Limb (tissue), 2 donors: ENCODE results near the gene PTF1A.
"Not testable (repeated sequence)": the region's sequence is repeated elsewhere in the genome, so short reads cannot be mapped to it uniquely, and the experiment has no call there.

Source experiments
- DNase-seq, 2 donors: peaks; one replicate each; pipeline ENCODE4 v3.0.0-alpha.2; 2016; ENCODE audit errors: extremely low spot score in 2 of 2

PTF1A gene

GRCh38 chr10:23203369-23204325 is 11.5 kb downstream of the PTF1A start:
- no peak for DNase-seq

- DNase-seq, result no peak
Measured at GRCh38 chr10:23204773-23205172, 12.7 kb downstream of the PTF1A start.

DNA sequence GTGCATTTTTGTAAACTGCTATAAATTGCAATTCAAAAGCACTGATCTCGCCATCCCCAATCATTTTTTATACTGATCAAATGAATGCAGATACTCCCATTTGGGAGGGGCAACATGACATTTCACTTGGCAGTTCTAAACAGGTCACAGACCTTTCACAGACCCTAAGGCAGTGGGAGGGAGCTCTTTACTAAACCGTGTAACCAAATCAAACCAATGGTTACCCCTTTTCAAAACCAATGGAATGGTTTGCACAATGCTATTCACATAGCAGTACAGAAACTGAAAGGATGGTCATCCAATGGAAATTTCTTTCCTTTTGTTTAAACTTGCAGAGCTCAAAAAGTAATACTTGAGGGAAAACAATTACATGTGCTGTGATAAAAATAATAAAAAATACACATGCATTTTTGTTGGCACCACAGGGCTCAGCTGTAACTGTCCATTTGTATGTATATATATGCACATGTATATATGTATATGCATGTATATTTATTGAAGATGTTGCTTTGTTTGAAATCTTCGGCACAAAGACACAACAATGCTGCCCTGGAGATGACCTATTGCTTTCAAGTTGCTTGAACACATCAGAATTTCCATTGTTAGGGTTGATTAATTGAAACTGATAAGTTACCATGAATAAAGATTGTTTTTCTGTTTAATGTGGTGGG is 14.0 kb downstream of the PTF1A start:
- DNase-seq, result no peak

DNA sequence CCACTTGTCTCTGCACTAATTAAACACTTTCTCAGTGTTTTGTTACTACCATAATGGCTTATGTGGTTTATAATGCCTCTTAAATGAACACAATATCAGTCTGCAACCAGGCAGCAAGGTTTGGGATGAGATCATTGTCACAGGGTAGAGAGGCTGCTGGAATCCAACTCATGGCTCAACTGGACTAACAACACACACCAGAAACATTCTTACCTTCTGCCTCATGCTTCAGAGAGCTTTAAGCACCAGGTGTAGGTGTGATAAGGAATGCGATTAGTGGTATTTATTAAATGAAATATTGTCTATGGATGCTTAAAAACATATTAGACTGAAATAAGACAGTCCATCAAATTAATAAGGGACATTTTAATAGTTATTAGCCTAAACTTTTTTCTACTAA is 25.4 kb downstream of the PTF1A start:
- DNase-seq, result no peak

GRCh38 chr10:23230582-23230981 is 38.5 kb downstream of the PTF1A start:
- no peak for DNase-seq

DNA sequence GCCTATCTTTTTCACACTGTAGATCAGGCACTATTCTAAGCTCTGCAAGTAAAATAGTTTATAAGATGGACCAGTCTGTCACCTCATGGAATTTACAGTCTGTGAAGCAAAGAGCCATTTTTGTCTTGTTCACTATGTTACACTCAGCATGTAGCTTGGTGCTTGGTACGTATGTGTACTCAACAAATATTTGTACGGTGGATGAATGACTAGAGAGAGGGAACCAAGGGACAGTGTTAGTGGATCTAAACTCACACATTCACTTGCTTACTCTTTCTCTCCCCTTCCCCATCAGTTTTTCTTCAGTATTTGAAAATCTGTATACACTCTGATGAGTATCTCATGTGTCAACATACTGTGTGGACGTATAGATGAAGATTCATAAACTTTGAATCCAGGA is 45.9 kb downstream of the PTF1A start:
- DNase-seq, result no peak

DNA sequence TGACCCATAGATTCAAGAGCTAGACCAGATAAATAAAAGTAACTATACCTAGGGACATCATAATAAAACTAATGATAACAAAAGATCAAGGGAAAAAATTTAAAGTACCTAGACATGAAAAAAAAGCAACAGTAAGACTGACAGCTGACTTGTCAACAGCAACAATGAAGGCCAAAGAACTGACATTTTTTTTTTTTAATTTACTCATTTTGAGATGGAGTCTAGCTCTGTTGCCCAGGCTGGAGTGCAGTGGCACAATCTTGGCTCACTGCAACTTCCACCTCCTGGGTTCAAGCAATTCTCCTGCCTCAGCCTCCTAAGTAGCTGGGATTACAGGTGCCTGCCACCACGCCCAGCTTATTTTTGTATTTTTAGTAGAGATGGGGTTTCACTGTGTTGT is 49.7 kb downstream of the PTF1A start:
- not testable (repeated sequence) for DNase-seq
